H9 (cell line): ENCODE measurements around the gene RPP30. TPM values are rescaled to one million over a fixed set of nuclear protein-coding genes. Genes with fewer than 3 reads are reported as not detected.
"Not testable (repeated sequence)": the region's sequence is repeated elsewhere in the genome, so short reads cannot be mapped to it uniquely, and the experiment has no call there.

Source experiments
- DNase-seq: peaks from one replicate; pipeline ENCODE4 v3.0.0-alpha.2; 2017
- H2AFZ ChIP-seq: one replicate; pipeline ENCODE4 v1.6.1; 2013; ENCODE audit warnings: mild to moderate bottlenecking, low read length, control low read depth, moderate library complexity
- H2AK5ac ChIP-seq: 2 replicates; pipeline ENCODE4 v1.6.1; 2013; ENCODE audit warnings: low read length, control low read depth, mixed read lengths; ENCODE audit not compliant: insufficient read length
- H2BK120ac ChIP-seq: one replicate; pipeline ENCODE4 v1.6.1; 2013; ENCODE audit warnings: low read depth, mild to moderate bottlenecking, low read length, control low read depth, inconsistent platforms; ENCODE audit not compliant: poor library complexity, severe bottlenecking
- H2BK12ac ChIP-seq: 2 replicates; pipeline ENCODE4 v1.6.1; 2013; ENCODE audit warnings: low read length, control low read depth, mixed read lengths, low read depth; ENCODE audit not compliant: insufficient read length
- H2BK15ac ChIP-seq: 2 replicates; pipeline ENCODE4 v1.6.1; 2013; ENCODE audit warnings: low read depth, low read length, control low read depth
- H2BK20ac ChIP-seq: one replicate; pipeline ENCODE4 v1.6.1; 2013; ENCODE audit warnings: low read depth, mild to moderate bottlenecking, low read length, control low read depth, inconsistent platforms; ENCODE audit not compliant: poor library complexity, severe bottlenecking
- H2BK5ac ChIP-seq: 2 replicates; pipeline ENCODE4 v1.6.1; 2013; ENCODE audit warnings: low read length, control low read depth, mixed read lengths; ENCODE audit not compliant: insufficient read length
- H3K14ac ChIP-seq: 2 replicates; pipeline ENCODE4 v1.6.1; 2013; ENCODE audit warnings: low read length, control low read depth; ENCODE audit not compliant: insufficient read depth
- H3K18ac ChIP-seq: 2 replicates; pipeline ENCODE4 v1.6.1; 2013; ENCODE audit warnings: low read depth, mild to moderate bottlenecking, mixed read lengths, low read length, control low read depth; ENCODE audit not compliant: insufficient read length
- H3K23ac ChIP-seq: 2 replicates; pipeline ENCODE4 v1.6.1; 2013; ENCODE audit warnings: low read length, control low read depth, mixed read lengths, low read depth; ENCODE audit not compliant: insufficient read length
- H3K23me2 ChIP-seq: 2 replicates; pipeline ENCODE4 v1.6.1; 2013; ENCODE audit warnings: low read depth, mild to moderate bottlenecking, mixed read lengths, low read length, control low read depth; ENCODE audit not compliant: insufficient read length, poor library complexity, severe bottlenecking
- H3K27ac ChIP-seq: 2 replicates; pipeline ENCODE4 v1.5.1; 2013; ENCODE audit warnings: low read length, control low read depth, mixed read lengths, low read depth; ENCODE audit not compliant: insufficient read length
- H3K27me3 ChIP-seq: 2 replicates; pipeline ENCODE4 v1.6.1; 2013; ENCODE audit warnings: low read length, control low read depth, inconsistent platforms; ENCODE audit not compliant: insufficient read depth
- H3K4ac ChIP-seq: 2 replicates; pipeline ENCODE4 v1.6.1; 2013; ENCODE audit warnings: low read depth, mild to moderate bottlenecking, control low read depth, inconsistent platforms, low read length, moderate library complexity
- H3K4me1 ChIP-seq: 2 replicates; pipeline ENCODE4 v1.6.1; 2013; ENCODE audit warnings: low read length, control low read depth, inconsistent platforms; ENCODE audit not compliant: insufficient read depth
- H3K4me2 ChIP-seq: 2 replicates; pipeline ENCODE4 v1.6.1; 2013; ENCODE audit warnings: low read length, control low read depth, mixed read lengths; ENCODE audit not compliant: insufficient read length, insufficient read depth
- H3K56ac ChIP-seq: 2 replicates; pipeline ENCODE4 v1.6.1; 2013; ENCODE audit warnings: low read depth, mild to moderate bottlenecking, mixed read lengths, low read length, control low read depth; ENCODE audit not compliant: insufficient read length
- H3K79me1 ChIP-seq: 2 replicates; pipeline ENCODE4 v1.6.1; 2013; ENCODE audit warnings: low read depth, mild to moderate bottlenecking, moderate library complexity, low read length, control low read depth, inconsistent platforms; ENCODE audit not compliant: insufficient read depth, poor library complexity, severe bottlenecking
- H3K79me2 ChIP-seq: 2 replicates; pipeline ENCODE4 v1.6.1; 2013; ENCODE audit warnings: low read length, control low read depth, inconsistent platforms; ENCODE audit not compliant: insufficient read depth
- H3K9ac ChIP-seq: 2 replicates; pipeline ENCODE4 v1.6.1; 2013; ENCODE audit warnings: low read length, control low read depth, mixed read lengths; ENCODE audit not compliant: insufficient read length; ENCODE audit errors: extremely low read depth
- H3K9me3 ChIP-seq: one replicate; pipeline ENCODE4 v1.6.1; 2013; ENCODE audit warnings: low read depth, low read length, inconsistent platforms; ENCODE audit not compliant: control insufficient read depth
- H3T11ph ChIP-seq: one replicate; pipeline ENCODE4 v1.6.1; 2013; ENCODE audit warnings: mild to moderate bottlenecking, low read length, control low read depth, inconsistent platforms
- H4K20me1 ChIP-seq: one replicate; pipeline ENCODE4 v1.6.1; 2013; ENCODE audit not compliant: control insufficient read depth, insufficient read length, insufficient read depth
- H4K5ac ChIP-seq: 2 replicates; pipeline ENCODE4 v1.6.1; 2013; ENCODE audit warnings: low read depth, mild to moderate bottlenecking, mixed read lengths, low read length, control low read depth; ENCODE audit not compliant: insufficient read length
- H4K8ac ChIP-seq: replicated peaks from 2 replicates; pipeline ENCODE4 v1.6.1; 2013; ENCODE audit warnings: low read length, control low read depth, mixed read lengths, low read depth; ENCODE audit not compliant: insufficient read length
- H4K91ac ChIP-seq: 2 replicates; pipeline ENCODE4 v1.6.1; 2013; ENCODE audit warnings: low read depth, mild to moderate bottlenecking, moderate library complexity, mixed read lengths, low read length, control low read depth; ENCODE audit not compliant: insufficient read length
- H3K27ac Mint-ChIP-seq, 3 experiments: 2 replicates in 2 of 3; 3 replicates in 1 of 3; pipeline ENCODE4 v1.8.0; 2020 to 2021; ENCODE audit warnings: mixed read lengths in 3 of 3, mild to moderate bottlenecking in 1 of 3, moderate library complexity in 1 of 3
- H3K27me3 Mint-ChIP-seq: 2 replicates; pipeline ENCODE4 v1.8.0; 2021; ENCODE audit warnings: low read depth, mild to moderate bottlenecking, moderate library complexity, mixed read lengths
- H3K36me3 Mint-ChIP-seq, 3 experiments: 2 replicates in 2 of 3; 3 replicates in 1 of 3; pipeline ENCODE4 v1.8.0; 2020 to 2021; ENCODE audit warnings: low read depth in 3 of 3, mixed read lengths in 3 of 3; ENCODE audit not compliant: insufficient read depth in 1 of 3
- H3K4me1 Mint-ChIP-seq, 2 experiments: 2 replicates each; pipeline ENCODE4 v1.8.0; 2020; ENCODE audit warnings: mixed read lengths in 2 of 2
- H3K4me3 Mint-ChIP-seq, 2 experiments: 2 replicates in 1 of 2; 3 replicates in 1 of 2; pipeline ENCODE4 v1.8.0; 2020 to 2021; ENCODE audit warnings: mild to moderate bottlenecking in 2 of 2, mixed read lengths in 2 of 2, moderate library complexity in 1 of 2
- H3K9me3 Mint-ChIP-seq, 2 experiments: 2 replicates in 1 of 2; 3 replicates in 1 of 2; pipeline ENCODE4 v1.8.0; 2020; ENCODE audit warnings: mild to moderate bottlenecking in 2 of 2, mixed read lengths in 2 of 2, moderate library complexity in 1 of 2
- CTCF ChIP-seq: fragments of 200-600 bp; sonication (generic); conservative IDR thresholded peaks from 3 replicates; pipeline ENCODE4 v1.8.0; 2021; ENCODE audit warnings: antibody characterized with exemption, mild to moderate bottlenecking
- WGBS: extraction: QIAGEN DNeasy Blood & Tissue Kit; methylation state at CpG from one replicate; pipeline ENCODE4 v1.1.7; 2013; ENCODE audit warnings: missing lambda C conversion rate, low lambda C conversion rate, mixed read lengths; ENCODE audit not compliant: insufficient read length; ENCODE audit errors: extremely low coverage; 5-methylcytosine and 5-hydroxymethylcytosine counted together
- total RNA-seq: library from RNA; stranded (reverse); gene quantifications from 2 replicates; pipeline ENCODE4 v1.2.1, GENCODE V29; 2021

The RPP30 gene
- total RNA-seq, 1 experiment from 2014 or later, result 77.7 TPM

- no peak overlapping the region for H4K8ac ChIP-seq
- H3K18ac ChIP-seq, result peak overlapping the region; percentile 37
- peaks cover 4 to 17% of the 10 kb centered on the region in 2 experiments; a peak in 3 of 4 replicates for H3K4me1 Mint-ChIP-seq
- H3K27me3 Mint-ChIP-seq, result peaks cover 90% of the 10 kb centered on the region
- no peaks in the 10 kb centered on the region for H3K79me1 ChIP-seq
- no peaks in the 10 kb centered on the region for H3K36me3 Mint-ChIP-seq
- H3K79me2 ChIP-seq, result no peaks in the 10 kb centered on the region
- H3K4ac ChIP-seq, result no peak overlapping the region
- no peak overlapping the region for H3K14ac ChIP-seq
- no peak overlapping the region for H4K5ac ChIP-seq
- no peak overlapping the region for H3K27ac ChIP-seq
- 0 out of 3 replicates have a peak, but pooled peaks have one; percentile 19 for TF ChIP-seq CTCF
- H3K4me1 ChIP-seq, result no peaks in the 10 kb centered on the region
- no peak for DNase-seq
- H3K23ac ChIP-seq, result no peak overlapping the region
- no peak overlapping the region for H3K56ac ChIP-seq
- H3T11ph ChIP-seq, result no peak overlapping the region
- H3K27ac Mint-ChIP-seq, result no peak overlapping the region
- H4K20me1 ChIP-seq, result no peaks in the 10 kb centered on the region
- no peak overlapping the region for H2BK15ac ChIP-seq
- H4K91ac ChIP-seq, result no peak overlapping the region
- no peaks in the 10 kb centered on the region for H3K23me2 ChIP-seq
- H3K4me3 Mint-ChIP-seq, result no peak overlapping the region
- H3K9me3 ChIP-seq, result no peaks in the 10 kb centered on the region
- no peak overlapping the region for H2BK5ac ChIP-seq
- H2AFZ ChIP-seq, result no peak overlapping the region
- H2BK12ac ChIP-seq, result no peak overlapping the region
- WGBS, result no CpG with 5 or more reads among the region's 6 CpGs
- H2AK5ac ChIP-seq, result no peak overlapping the region
- H2BK120ac ChIP-seq, result no peak overlapping the region
- H3K27me3 ChIP-seq, result peaks cover 6% of the 10 kb centered on the region; the same call in 1 of the 2 replicates
- H3K9me3 Mint-ChIP-seq, result no peaks in the 10 kb centered on the region; a peak in 1 of 5 replicates
- H3K9ac ChIP-seq, result no peak overlapping the region
- no peak overlapping the region for H2BK20ac ChIP-seq
- no peak overlapping the region for H3K4me2 ChIP-seq
Observed at GRCh38 chr10:90939648-90940047, 67.9 kb downstream of the RPP30 start.

- H2BK5ac ChIP-seq, H3K4me1 ChIP-seq, H4K8ac ChIP-seq, H2BK20ac ChIP-seq, H4K20me1 ChIP-seq, H3K14ac ChIP-seq, H2AFZ ChIP-seq, H3K4ac ChIP-seq, H3K79me1 ChIP-seq, H3K23ac ChIP-seq, H3K4me2 ChIP-seq, H2BK120ac ChIP-seq, H4K91ac ChIP-seq, H3K4me1 Mint-ChIP-seq, H2BK15ac ChIP-seq, H3K4me3 Mint-ChIP-seq, H2BK12ac ChIP-seq, H3K27ac ChIP-seq, H3K56ac ChIP-seq, H3K27me3 ChIP-seq, H3K9me3 Mint-ChIP-seq, H2AK5ac ChIP-seq, H3K27ac Mint-ChIP-seq, H3K18ac ChIP-seq, H3K9me3 ChIP-seq, H3K23me2 ChIP-seq, H4K5ac ChIP-seq, H3T11ph ChIP-seq, H3K36me3 Mint-ChIP-seq, H3K9ac ChIP-seq, DNase-seq, H3K79me2 ChIP-seq: not testable (repeated sequence)
- WGBS, result no CpG with 5 or more reads among the region's 3 CpGs
- H3K27me3 Mint-ChIP-seq, result peaks cover 80% of the 10 kb centered on the region
Observed at GRCh38 chr10:90942980-90943379, 71.2 kb downstream of the RPP30 start.
